H9 (cell line): ENCODE data around the gene CDH8. TPM values are rescaled to one million over a fixed set of nuclear protein-coding genes. Genes with fewer than 3 reads are reported as not detected.

Experiments
- DNase-seq: peaks from one replicate; pipeline ENCODE4 v3.0.0-alpha.2; 2017
- H2AFZ ChIP-seq: one replicate; pipeline ENCODE4 v1.6.1; 2013; ENCODE audit warnings: mild to moderate bottlenecking, low read length, control low read depth, moderate library complexity
- H2AK5ac ChIP-seq: 2 replicates; pipeline ENCODE4 v1.6.1; 2013; ENCODE audit warnings: low read length, control low read depth, mixed read lengths; ENCODE audit not compliant: insufficient read length
- H2BK120ac ChIP-seq: one replicate; pipeline ENCODE4 v1.6.1; 2013; ENCODE audit warnings: low read depth, mild to moderate bottlenecking, low read length, control low read depth, inconsistent platforms; ENCODE audit not compliant: poor library complexity, severe bottlenecking
- H2BK12ac ChIP-seq: 2 replicates; pipeline ENCODE4 v1.6.1; 2013; ENCODE audit warnings: low read length, control low read depth, mixed read lengths, low read depth; ENCODE audit not compliant: insufficient read length
- H2BK15ac ChIP-seq: 2 replicates; pipeline ENCODE4 v1.6.1; 2013; ENCODE audit warnings: low read depth, low read length, control low read depth
- H2BK20ac ChIP-seq: one replicate; pipeline ENCODE4 v1.6.1; 2013; ENCODE audit warnings: low read depth, mild to moderate bottlenecking, low read length, control low read depth, inconsistent platforms; ENCODE audit not compliant: poor library complexity, severe bottlenecking
- H2BK5ac ChIP-seq: 2 replicates; pipeline ENCODE4 v1.6.1; 2013; ENCODE audit warnings: low read length, control low read depth, mixed read lengths; ENCODE audit not compliant: insufficient read length
- H3K14ac ChIP-seq: 2 replicates; pipeline ENCODE4 v1.6.1; 2013; ENCODE audit warnings: low read length, control low read depth; ENCODE audit not compliant: insufficient read depth
- H3K18ac ChIP-seq: 2 replicates; pipeline ENCODE4 v1.6.1; 2013; ENCODE audit warnings: low read depth, mild to moderate bottlenecking, mixed read lengths, low read length, control low read depth; ENCODE audit not compliant: insufficient read length
- H3K23ac ChIP-seq: 2 replicates; pipeline ENCODE4 v1.6.1; 2013; ENCODE audit warnings: low read length, control low read depth, mixed read lengths, low read depth; ENCODE audit not compliant: insufficient read length
- H3K23me2 ChIP-seq: 2 replicates; pipeline ENCODE4 v1.6.1; 2013; ENCODE audit warnings: low read depth, mild to moderate bottlenecking, mixed read lengths, low read length, control low read depth; ENCODE audit not compliant: insufficient read length, poor library complexity, severe bottlenecking
- H3K27ac ChIP-seq: 2 replicates; pipeline ENCODE4 v1.5.1; 2013; ENCODE audit warnings: low read length, control low read depth, mixed read lengths, low read depth; ENCODE audit not compliant: insufficient read length
- H3K27me3 ChIP-seq: 2 replicates; pipeline ENCODE4 v1.6.1; 2013; ENCODE audit warnings: low read length, control low read depth, inconsistent platforms; ENCODE audit not compliant: insufficient read depth
- H3K4ac ChIP-seq: 2 replicates; pipeline ENCODE4 v1.6.1; 2013; ENCODE audit warnings: low read depth, mild to moderate bottlenecking, control low read depth, inconsistent platforms, low read length, moderate library complexity
- H3K4me1 ChIP-seq: 2 replicates; pipeline ENCODE4 v1.6.1; 2013; ENCODE audit warnings: low read length, control low read depth, inconsistent platforms; ENCODE audit not compliant: insufficient read depth
- H3K4me2 ChIP-seq: 2 replicates; pipeline ENCODE4 v1.6.1; 2013; ENCODE audit warnings: low read length, control low read depth, mixed read lengths; ENCODE audit not compliant: insufficient read length, insufficient read depth
- H3K56ac ChIP-seq: 2 replicates; pipeline ENCODE4 v1.6.1; 2013; ENCODE audit warnings: low read depth, mild to moderate bottlenecking, mixed read lengths, low read length, control low read depth; ENCODE audit not compliant: insufficient read length
- H3K79me1 ChIP-seq: 2 replicates; pipeline ENCODE4 v1.6.1; 2013; ENCODE audit warnings: low read depth, mild to moderate bottlenecking, moderate library complexity, low read length, control low read depth, inconsistent platforms; ENCODE audit not compliant: insufficient read depth, poor library complexity, severe bottlenecking
- H3K79me2 ChIP-seq: 2 replicates; pipeline ENCODE4 v1.6.1; 2013; ENCODE audit warnings: low read length, control low read depth, inconsistent platforms; ENCODE audit not compliant: insufficient read depth
- H3K9ac ChIP-seq: 2 replicates; pipeline ENCODE4 v1.6.1; 2013; ENCODE audit warnings: low read length, control low read depth, mixed read lengths; ENCODE audit not compliant: insufficient read length; ENCODE audit errors: extremely low read depth
- H3K9me3 ChIP-seq: one replicate; pipeline ENCODE4 v1.6.1; 2013; ENCODE audit warnings: low read depth, low read length, inconsistent platforms; ENCODE audit not compliant: control insufficient read depth
- H3T11ph ChIP-seq: one replicate; pipeline ENCODE4 v1.6.1; 2013; ENCODE audit warnings: mild to moderate bottlenecking, low read length, control low read depth, inconsistent platforms
- H4K20me1 ChIP-seq: one replicate; pipeline ENCODE4 v1.6.1; 2013; ENCODE audit not compliant: control insufficient read depth, insufficient read length, insufficient read depth
- H4K5ac ChIP-seq: 2 replicates; pipeline ENCODE4 v1.6.1; 2013; ENCODE audit warnings: low read depth, mild to moderate bottlenecking, mixed read lengths, low read length, control low read depth; ENCODE audit not compliant: insufficient read length
- H4K8ac ChIP-seq: replicated peaks from 2 replicates; pipeline ENCODE4 v1.6.1; 2013; ENCODE audit warnings: low read length, control low read depth, mixed read lengths, low read depth; ENCODE audit not compliant: insufficient read length
- H4K91ac ChIP-seq: 2 replicates; pipeline ENCODE4 v1.6.1; 2013; ENCODE audit warnings: low read depth, mild to moderate bottlenecking, moderate library complexity, mixed read lengths, low read length, control low read depth; ENCODE audit not compliant: insufficient read length
- H3K27ac Mint-ChIP-seq, 3 experiments: 2 replicates in 2 of 3; 3 replicates in 1 of 3; pipeline ENCODE4 v1.8.0; 2020 to 2021; ENCODE audit warnings: mixed read lengths in 3 of 3, mild to moderate bottlenecking in 1 of 3, moderate library complexity in 1 of 3
- H3K27me3 Mint-ChIP-seq: 2 replicates; pipeline ENCODE4 v1.8.0; 2021; ENCODE audit warnings: low read depth, mild to moderate bottlenecking, moderate library complexity, mixed read lengths
- H3K36me3 Mint-ChIP-seq, 3 experiments: 2 replicates in 2 of 3; 3 replicates in 1 of 3; pipeline ENCODE4 v1.8.0; 2020 to 2021; ENCODE audit warnings: low read depth in 3 of 3, mixed read lengths in 3 of 3; ENCODE audit not compliant: insufficient read depth in 1 of 3
- H3K4me1 Mint-ChIP-seq, 2 experiments: 2 replicates each; pipeline ENCODE4 v1.8.0; 2020; ENCODE audit warnings: mixed read lengths in 2 of 2
- H3K4me3 Mint-ChIP-seq, 2 experiments: 2 replicates in 1 of 2; 3 replicates in 1 of 2; pipeline ENCODE4 v1.8.0; 2020 to 2021; ENCODE audit warnings: mild to moderate bottlenecking in 2 of 2, mixed read lengths in 2 of 2, moderate library complexity in 1 of 2
- H3K9me3 Mint-ChIP-seq, 2 experiments: 2 replicates in 1 of 2; 3 replicates in 1 of 2; pipeline ENCODE4 v1.8.0; 2020; ENCODE audit warnings: mild to moderate bottlenecking in 2 of 2, mixed read lengths in 2 of 2, moderate library complexity in 1 of 2
- CTCF ChIP-seq: fragments of 200-600 bp; sonication (generic); conservative IDR thresholded peaks from 3 replicates; pipeline ENCODE4 v1.8.0; 2021; ENCODE audit warnings: antibody characterized with exemption, mild to moderate bottlenecking
- WGBS: extraction: QIAGEN DNeasy Blood & Tissue Kit; methylation state at CpG from one replicate; pipeline ENCODE4 v1.1.7; 2013; ENCODE audit warnings: missing lambda C conversion rate, low lambda C conversion rate, mixed read lengths; ENCODE audit not compliant: insufficient read length; ENCODE audit errors: extremely low coverage; 5-methylcytosine and 5-hydroxymethylcytosine counted together
- total RNA-seq: library from RNA; stranded (reverse); gene quantifications from 2 replicates; pipeline ENCODE4 v1.2.1, GENCODE V29; 2021

Gene CDH8
- total RNA-seq, 1 experiment from 2014 or later = 12.0 TPM

DNA sequence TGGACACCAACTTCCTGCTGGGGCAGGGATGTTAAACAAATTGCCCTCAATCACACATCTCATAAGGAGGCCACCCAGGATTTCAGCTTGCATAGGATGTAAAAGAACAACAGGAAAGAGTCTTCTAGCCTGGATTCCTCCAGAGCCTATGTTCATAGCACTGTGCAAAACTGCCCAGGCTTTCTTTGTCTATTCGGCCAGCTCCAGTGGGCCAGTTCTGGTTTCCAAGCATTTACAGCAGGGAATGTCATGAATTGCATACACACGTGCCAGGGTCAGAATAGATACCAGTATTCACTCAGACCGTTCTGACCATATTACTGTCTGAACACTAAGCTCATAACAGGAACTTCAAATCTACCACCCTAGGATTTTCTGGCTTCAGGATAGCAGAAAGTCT, 273.2 kb downstream of the CDH8 start:
- DNase-seq = no peak
- H3K27ac ChIP-seq = no peak overlapping the region
- H3K9me3 Mint-ChIP-seq = peaks cover 0 to 2% of the 10 kb centered on the region in 2 experiments; a peak in 1 of 5 replicates
- no peaks in the 10 kb centered on the region for H3K79me1 ChIP-seq
- H2AFZ ChIP-seq = no peak overlapping the region
- no peak overlapping the region for H3K4me3 Mint-ChIP-seq
- H3K36me3 Mint-ChIP-seq = no peaks in the 10 kb centered on the region
- H3K56ac ChIP-seq = no peak overlapping the region
- no peak overlapping the region for H2BK20ac ChIP-seq
- H3K4me1 ChIP-seq = no peaks in the 10 kb centered on the region
- no peak for TF ChIP-seq CTCF
- H3K27me3 Mint-ChIP-seq = no peaks in the 10 kb centered on the region
- H4K20me1 ChIP-seq = no peaks in the 10 kb centered on the region
- no peak overlapping the region for H4K8ac ChIP-seq
- H3T11ph ChIP-seq = no peak overlapping the region
- H3K18ac ChIP-seq = no peak overlapping the region
- H3K4me1 Mint-ChIP-seq = no peaks in the 10 kb centered on the region
- H3K4me2 ChIP-seq = no peak overlapping the region
- H2AK5ac ChIP-seq = no peak overlapping the region
- no peak overlapping the region for H3K27ac Mint-ChIP-seq
- no peak overlapping the region for H3K23ac ChIP-seq
- no peak overlapping the region for H4K5ac ChIP-seq
- H3K9ac ChIP-seq = no peak overlapping the region
- no peak overlapping the region for H2BK15ac ChIP-seq
- no peak overlapping the region for H2BK5ac ChIP-seq
- H3K14ac ChIP-seq = no peak overlapping the region
- H2BK120ac ChIP-seq = no peak overlapping the region
- H2BK12ac ChIP-seq = no peak overlapping the region
- no peak overlapping the region for H3K4ac ChIP-seq
- no peaks in the 10 kb centered on the region for H3K79me2 ChIP-seq
- no peaks in the 10 kb centered on the region for H3K9me3 ChIP-seq
- WGBS = no CpG with 5 or more reads among the region's 3 CpGs
- H3K27me3 ChIP-seq = no peaks in the 10 kb centered on the region
- H3K23me2 ChIP-seq = no peaks in the 10 kb centered on the region
- H4K91ac ChIP-seq = no peak overlapping the region
